Left colon (tissue), 2 donors: Measurements from ENCODE around the gene GRIN2C. TPM values are rescaled to one million over a fixed set of nuclear protein-coding genes. Genes with fewer than 3 reads are reported as not detected.

Source experiments
- ATAC-seq: fragments of 200-7000 bp; cut with Tn5 transposase; one replicate; pipeline ENCODE4 v1.9.1; 2020; ENCODE audit warnings: mild to moderate bottlenecking, moderate library complexity
- DNase-seq, 2 donors: peaks; one replicate each; pipeline ENCODE4 v3.0.0-alpha.2; 2020
- intact Hi-C, 2 donors: fragments of 100-400 bp; cut with DNase I in 1 of 2; cut with micrococcal nuclease in 1 of 2; formaldehyde crosslinking; loops; one replicate each; pipeline versions ENCODE4 v1.11.2 to v1.14.0; 2022; cut with DNase I, micrococcal nuclease
- total RNA-seq, 2 donors: library from RNA; stranded (reverse); fragmentation: NEBNext Ultra II Directional; extraction: Animal tissue kit (Norgen Biotek cat#: 25700); gene quantifications; one replicate each; pipeline ENCODE4 v1.2.1, GENCODE V29; 2021
- donor health status: DM: no; HTN: no; CAD: no.
- donor health status: DM: yes; HTN: yes; CAD: no.

Gene GRIN2C
- total RNA-seq, 2 donors from 2014 or later, result 0.09 to 0.45 TPM

- ATAC-seq (no peak), DNase-seq (no peak)
- intact Hi-C loops, result no loop called here
Measured at GRCh38 chr17:74854792-74855191, 4.9 kb downstream of the GRIN2C start.

DNA sequence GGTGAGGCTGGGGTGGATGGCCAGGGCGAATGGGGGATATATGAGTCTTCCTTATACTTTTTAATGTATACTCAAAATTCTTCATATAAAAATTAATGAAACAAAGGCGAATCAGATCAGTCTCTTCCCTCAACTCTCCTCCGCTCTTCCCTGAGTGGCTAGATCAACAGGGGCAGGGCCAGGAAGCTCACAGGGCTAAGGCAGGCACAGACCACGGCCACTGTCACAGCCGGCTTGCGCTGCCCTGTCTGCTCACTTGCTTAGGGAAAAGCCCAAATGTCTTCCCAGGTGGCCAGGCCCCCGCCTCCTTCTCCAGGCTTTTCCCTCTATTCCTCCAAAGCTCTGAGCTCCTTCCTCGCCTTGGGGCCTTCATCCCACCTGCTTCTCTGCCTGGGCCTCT, 6.0 kb downstream of the GRIN2C start:
- DNase-seq, result no peak
- no peak for ATAC-seq
- intact Hi-C loops, result no loop called here

- no peak for ATAC-seq
- intact Hi-C loops, result no loop called here
- no peak for DNase-seq
Measured at GRCh38 chr17:74853048-74853397, 6.7 kb downstream of the GRIN2C start.

DNA sequence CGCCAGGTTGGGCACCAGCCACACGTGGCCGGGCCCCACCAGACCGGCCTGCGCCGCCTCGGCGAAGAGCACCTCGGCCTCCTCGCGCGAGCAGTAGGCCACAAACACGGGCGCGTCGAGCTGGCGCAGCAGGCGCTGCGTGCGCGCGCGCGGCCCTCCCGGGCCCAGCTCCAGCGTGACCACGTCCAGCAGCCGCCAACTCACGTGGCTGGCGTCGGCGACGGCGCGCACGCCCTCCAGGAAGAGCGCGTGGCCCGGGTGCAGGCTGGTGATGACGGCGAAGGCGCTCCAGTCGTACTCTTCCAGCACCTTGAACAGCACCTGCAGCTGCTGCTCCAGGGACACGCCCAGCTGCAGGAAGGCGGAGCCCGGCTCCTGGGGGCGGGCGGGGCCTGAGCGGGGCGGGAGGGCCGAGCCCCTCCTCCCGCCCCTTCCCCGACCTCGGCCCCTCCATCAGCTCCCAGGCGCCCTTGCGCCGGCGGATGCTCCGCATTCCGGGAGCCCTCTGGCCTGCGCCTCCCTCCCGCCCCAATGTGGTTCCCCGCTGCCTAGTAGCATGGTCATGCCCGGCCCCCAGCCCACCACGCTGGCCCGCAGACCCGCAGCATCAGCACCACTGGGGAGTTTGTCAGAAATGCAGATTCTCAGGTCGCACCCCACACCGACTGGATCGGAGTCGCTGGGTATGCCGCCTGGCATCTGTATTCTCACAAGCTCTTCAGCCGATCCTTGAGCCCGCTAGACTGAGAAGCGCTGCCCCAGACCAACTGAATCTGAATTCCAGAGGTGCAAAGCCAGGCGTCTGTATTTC, 7.2 kb downstream of the GRIN2C start:
- intact Hi-C loops, result no loop called here
- DNase-seq (peak in 1 of 2 donors; percentile 39), ATAC-seq (peak; percentile 80)

GRCh38 chr17:74851612-74852236, 8.0 kb downstream of the GRIN2C start:
- DNase-seq, result peak in 1 of 2 donors; percentile 28
- peak; percentile 66 for ATAC-seq
- intact Hi-C loops, result no loop called here

DNA sequence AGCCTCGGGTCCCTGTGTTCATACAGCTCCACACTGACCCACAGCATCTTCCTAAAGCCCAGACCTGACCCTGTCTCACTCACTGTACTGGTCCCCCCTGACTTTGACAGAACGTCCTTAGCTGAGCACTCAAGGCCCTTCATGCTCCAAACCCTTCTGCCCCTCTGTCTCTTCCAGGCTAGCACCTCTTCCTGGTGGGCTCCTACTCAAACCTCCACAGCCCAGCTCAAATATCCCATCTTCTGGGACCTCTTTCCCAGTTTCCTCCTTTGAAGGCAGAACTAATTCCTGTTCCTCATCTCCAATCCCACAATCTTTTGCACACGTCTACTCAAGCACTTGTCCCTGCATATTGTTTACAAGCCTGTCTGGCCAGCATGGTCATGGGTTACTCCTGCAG, 8.8 kb downstream of the GRIN2C start:
- intact Hi-C loops, result no loop called here
- ATAC-seq, result no peak
- no peak for DNase-seq

DNA sequence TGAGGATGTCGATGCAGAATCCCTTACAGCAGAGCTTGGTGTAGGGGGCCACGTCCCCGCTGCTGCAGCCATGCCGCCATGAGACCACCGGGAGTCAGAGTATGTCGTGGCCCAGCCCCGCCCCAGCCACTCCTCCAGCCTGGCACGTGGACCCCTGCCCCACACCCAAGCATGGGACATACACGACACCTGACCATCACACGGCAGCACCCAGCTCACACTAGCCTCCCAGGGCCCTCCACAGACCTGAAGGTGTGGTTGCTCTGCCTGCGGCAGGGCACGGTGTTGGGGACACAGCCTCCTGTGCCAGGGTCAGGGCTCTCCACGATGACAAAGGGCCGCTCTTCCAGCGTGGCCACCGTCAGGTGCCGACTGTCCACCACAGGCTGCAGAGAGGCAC, 9.4 kb downstream of the GRIN2C start:
- DNase-seq (no peak), ATAC-seq (no peak)
- intact Hi-C loops, result no loop called here

DNA sequence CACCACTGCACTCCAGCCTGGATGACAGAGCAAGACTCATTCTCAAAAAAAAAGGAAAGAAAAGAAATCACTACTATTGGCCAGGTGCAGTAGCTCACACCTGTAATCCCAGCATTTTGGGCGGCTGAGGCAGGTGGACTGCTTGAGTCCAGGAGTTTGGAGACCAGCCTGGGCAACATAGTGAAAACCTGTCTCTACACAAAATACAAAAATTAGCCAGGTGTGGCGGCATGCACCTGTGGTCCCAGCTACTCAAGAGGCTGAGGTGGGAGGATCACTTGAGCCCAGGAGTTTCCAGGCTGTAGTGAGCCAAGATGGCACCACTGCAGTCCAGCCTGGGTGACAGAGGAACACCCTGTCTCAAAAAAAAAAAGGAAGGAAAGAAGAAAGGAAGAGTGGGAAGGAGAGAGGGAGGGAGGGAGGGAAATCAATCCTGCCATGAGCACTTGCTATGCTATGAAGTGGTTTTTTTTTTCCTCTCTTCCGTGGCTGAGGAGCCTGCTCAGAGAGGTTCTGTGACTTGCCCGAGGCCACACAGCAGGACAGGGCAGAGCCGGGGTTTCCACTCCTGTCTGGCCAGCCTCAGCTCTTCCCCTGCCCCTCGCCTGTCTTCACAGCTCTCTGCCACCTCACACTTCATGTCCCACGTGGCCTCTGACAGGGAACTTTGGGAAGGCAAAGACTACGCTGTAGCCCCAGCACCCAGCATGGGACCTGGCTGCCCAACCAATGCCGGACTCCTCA, 10.9 kb downstream of the GRIN2C start:
- ATAC-seq (no peak), DNase-seq (no peak)
- intact Hi-C loops, result no loop called here

GRCh38 chr17:74846621-74847020, 13.1 kb downstream of the GRIN2C start:
- no peak for ATAC-seq
- no peak for DNase-seq
- intact Hi-C loops, result no loop called here

DNA sequence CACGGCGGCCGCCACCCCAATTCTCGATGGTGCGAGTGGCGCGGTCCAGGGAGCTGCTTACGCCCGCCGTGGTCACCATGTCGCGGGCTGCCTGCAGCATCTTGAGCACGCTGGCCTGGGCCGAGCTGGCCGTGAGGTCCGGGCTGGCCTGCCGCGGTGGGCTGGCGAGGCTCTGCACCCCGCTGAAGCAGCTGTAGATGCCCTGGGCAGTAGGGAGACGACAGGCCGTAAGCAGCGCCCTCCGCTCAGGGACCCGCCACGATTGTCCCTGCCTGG, 16.4 kb downstream of the GRIN2C start:
- ATAC-seq (no peak), DNase-seq (no peak)
- intact Hi-C loops, result no loop called here

DNA sequence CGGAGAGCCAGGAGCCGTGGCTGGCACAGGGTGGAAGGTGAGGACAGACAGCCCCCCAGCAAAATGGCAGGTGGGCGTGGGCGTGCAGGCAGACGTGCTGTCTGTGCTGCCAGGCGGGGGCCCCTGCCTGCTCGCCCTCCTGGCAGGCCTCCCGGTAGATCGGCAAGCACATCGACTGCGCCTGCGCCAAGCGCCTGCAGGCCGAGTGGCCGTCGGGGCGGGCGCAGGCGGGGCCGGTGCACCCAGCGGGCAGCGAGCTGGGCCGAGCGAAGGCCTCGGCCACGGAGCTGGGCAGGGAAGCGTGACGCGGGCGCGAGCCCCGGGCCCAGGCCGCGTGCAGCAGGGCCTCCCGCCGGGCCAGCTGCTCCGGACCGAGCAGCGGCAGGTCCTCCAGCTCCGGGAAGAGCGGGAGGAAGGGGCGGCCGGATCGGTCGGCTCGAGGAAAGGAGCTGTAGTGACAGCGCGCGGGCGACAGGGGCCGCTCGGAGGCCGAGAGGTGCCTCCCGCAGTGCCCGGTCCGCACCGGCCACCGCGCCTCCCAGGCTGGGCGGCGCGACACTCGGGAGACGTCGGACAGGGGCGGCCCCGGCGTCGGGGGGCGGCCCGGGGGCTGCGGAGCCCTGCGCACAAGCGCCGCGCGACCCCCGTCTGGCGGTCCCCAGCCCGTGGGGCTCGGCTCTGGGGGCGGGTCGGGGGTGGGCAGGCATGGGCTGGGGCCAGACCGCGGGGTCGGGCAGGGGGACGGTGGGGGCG, 16.9 kb downstream of the GRIN2C start:
- intact Hi-C loops, result no loop called here
- DNase-seq (peak; percentile 59 to 80), ATAC-seq (peak; percentile 92)

DNA sequence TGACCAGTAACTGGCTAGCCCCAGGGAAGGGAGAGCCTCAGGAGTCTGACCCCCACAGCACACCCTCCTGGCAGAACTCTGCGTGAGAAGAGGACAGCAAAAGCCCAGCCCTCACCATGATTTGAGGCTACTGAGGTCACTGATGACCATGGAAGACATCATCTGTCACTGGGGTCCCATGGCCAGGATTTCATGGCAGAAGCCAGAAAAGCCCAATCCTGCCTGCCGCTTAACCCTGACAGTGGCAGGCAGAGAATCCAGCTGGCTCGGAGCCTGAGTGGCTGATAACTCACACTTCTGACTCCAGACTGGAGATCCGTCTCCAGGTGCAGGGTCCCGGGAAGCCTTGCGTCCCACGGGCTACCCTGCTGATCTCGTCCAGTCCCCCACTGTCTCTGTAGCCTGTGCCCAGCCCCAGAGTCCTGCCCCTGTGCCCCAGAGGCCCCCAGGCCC, 17.5 kb downstream of the GRIN2C start:
- intact Hi-C loops, result no loop called here
- DNase-seq (no peak), ATAC-seq (no peak)

DNA sequence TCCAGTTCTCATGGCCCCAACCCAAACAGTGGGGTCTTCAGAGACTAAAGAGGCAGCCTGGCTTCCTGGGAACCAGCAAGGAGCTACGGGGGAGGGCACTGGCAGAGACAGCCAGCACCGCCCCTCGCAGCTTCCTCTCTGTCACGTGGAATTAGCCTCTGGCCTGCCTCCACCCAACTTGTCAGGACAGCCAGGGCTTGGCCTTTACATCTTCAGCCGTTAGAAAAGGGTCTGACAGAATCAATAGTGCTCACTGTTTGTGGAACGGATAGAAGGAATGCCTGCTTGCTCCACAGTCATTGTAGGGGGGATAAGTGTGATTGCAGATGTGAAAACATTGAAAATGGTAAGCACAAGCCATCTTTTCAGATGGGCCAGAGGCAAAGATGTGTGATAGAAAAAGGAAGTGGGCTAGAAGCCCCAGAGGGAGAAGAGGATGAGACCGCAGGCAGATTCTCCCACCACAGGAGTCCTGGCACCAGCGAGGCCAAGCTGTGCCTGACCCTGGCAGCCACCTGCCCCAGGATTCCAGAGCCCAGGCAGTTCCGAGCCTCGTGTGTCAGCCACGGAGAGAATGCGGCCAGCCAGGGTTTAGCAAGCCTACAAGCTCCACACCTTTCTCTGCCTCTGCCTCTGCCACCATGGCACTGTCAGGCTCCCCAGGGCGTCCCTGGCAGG, 18.6 kb downstream of the GRIN2C start:
- intact Hi-C loops, result no loop called here
- DNase-seq, result peak; percentile 52 to 65
- ATAC-seq, result no peak

DNA sequence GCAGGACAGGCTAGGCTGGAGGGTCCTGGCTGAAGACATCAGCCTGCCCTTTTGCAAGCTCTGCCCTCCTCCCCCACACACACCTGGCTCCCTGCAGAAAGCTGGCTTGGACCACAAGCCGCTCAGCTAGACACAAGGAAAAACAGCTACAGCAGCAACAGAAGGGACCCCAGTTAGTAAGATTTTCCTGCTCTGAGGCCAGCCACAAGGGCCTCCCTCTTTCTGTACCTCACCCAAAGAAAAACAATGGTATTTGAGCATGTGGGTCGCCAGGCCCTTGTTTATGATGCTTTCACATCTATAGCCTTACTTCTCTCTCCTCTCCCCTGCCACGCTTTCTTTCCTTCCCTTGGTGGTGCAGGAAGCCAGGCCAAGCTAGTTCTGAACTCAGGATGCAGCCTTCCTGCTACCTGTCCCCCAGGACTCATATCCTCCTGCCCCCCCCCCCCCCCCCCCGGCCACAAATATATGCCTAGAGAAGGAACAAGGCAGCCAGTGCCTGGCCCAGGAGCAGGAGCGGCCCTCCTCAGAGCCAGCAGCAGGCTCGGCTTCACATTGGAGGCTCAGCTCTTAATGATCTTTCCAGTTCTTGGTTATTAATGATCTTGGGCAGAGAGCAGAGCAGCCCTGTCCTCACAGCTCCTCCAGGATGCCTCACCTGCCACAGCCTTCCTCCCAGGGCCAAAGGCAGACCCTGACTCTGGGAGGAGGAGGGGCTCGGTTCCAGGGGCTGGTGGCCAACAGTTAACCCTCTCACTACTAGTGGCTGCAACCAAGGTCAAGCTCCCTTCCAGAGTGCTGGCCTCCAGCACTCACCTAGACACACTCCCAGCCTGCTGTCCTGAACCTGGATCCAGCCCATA, 19.5 kb downstream of the GRIN2C start:
- no peak for ATAC-seq
- intact Hi-C loops, result no loop called here
- no peak for DNase-seq

DNA sequence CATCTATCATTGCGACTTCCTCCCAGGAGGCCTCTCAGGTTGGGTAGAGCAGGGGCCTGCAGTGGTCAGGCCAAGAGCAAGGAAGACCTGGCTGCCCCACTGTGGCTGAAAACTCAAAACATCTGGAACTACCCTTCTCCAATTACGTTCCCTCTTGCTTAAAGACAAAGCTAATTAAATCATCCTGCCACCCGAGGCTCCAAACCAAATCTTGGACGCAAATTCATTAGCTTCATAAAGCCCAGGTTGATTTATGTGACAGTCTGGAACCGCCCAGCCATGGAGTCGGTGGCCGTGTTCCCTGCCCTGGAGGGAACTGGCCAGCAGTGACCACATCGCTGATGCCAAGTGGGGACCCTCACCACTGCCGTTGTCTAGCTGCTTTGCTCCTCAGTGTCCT, 21.4 kb downstream of the GRIN2C start:
- DNase-seq, result no peak
- no peak for ATAC-seq
- intact Hi-C loops, result no loop called here

DNA sequence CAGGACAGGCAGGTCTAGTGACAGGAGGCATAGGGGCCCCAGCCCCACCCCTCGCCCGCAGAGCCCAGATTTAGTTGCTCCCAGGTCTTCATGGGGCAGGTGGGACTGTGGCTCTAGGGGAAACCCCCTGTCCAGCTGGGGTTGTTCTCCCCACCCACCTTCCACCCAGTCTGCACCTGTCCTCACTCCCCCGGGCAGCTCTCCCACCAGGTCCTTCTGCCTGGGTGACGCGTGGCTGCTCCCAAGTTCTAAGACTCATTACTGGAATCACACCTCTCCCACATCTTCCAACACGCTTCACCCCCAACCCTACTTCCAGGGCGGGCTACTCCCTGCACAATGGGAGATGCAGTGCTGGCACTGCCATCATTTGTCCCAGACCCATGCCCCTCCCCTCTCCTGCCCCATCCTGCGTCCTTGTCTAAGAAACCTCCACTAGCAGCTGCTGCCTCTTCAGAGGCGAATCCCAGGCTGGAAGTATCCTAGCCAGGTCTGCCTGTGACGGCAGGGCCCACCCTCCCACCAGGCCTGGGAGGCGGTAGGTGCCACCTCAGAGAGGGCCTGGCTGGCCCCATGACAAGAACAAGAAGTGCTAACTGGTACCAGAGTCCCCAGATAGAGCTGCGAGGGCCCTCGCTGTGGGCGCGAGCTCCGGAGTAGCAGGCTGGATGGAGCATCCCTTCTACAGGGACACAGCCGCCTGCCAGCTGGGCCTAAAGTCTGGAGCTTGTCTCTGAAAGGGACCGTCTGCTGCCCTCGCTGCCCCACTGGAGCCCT, 22.8 kb downstream of the GRIN2C start:
- intact Hi-C loops, result no loop called here
- DNase-seq (no peak), ATAC-seq (no peak)

GRCh38 chr17:74836191-74836590, 23.5 kb downstream of the GRIN2C start:
- ATAC-seq, result no peak
- no peak for DNase-seq
- intact Hi-C loops, result no loop called here
